ENCODE results near the gene SPIRE1. TPM values are rescaled to one million over a fixed set of nuclear protein-coding genes. Genes with fewer than 3 reads are reported as not detected.

SPIRE1 gene
- total and polyA plus RNA-seq, 4 donors, result 0.29 to 5.7 (median 3.2) TPM

GRCh38 chr18:12640881-12641200 is 17.1 kb downstream of the SPIRE1 start:
- Histone ChIP-seq H3K4me1 (ENCODE audit: control insufficient read depth in 4 of 4, insufficient read depth in 4 of 4, low read length in 3 of 4) (peaks cover 2 to 10% (median 6%) of the 10 kb centered on the region in 4 donors), H3K36me3 (ENCODE audit: control insufficient read depth in 4 of 4, insufficient read depth in 3 of 4, low read depth in 1 of 4, low read length in 3 of 4) (no peaks in the 10 kb centered on the region), H3K9me3 (ENCODE audit: control insufficient read depth in 4 of 4, low read length in 3 of 4) (no peaks in the 10 kb centered on the region), H3K27me3 (ENCODE audit: control insufficient read depth in 4 of 4, insufficient read depth in 4 of 4, low read length in 3 of 4) (no peaks in the 10 kb centered on the region), H3K27ac (ENCODE audit: low read depth in 1 of 2, low read length in 2 of 2) (peak overlapping the region in 1 of 2 donors; percentile 11), H3K4me3 (ENCODE audit: low read depth in 1 of 3, low read length in 3 of 3) (no peak overlapping the region), H3K9ac (ENCODE audit: low read depth in 1 of 2, low read length in 2 of 2) (no peak overlapping the region)
- no peak for DNase-seq (ENCODE audit: low spot score)
- TF ChIP-seq YY1 (IDR thresholded peaks at IDR 0.05), result no peak
- no peak for TF ChIP-seq HNF4G (IDR thresholded peaks at IDR 0.05)
- no peak for TF ChIP-seq MAX (IDR thresholded peaks at IDR 0.05)
- TF ChIP-seq NR2F2 (IDR thresholded peaks at IDR 0.05), result no peak
- no peak for TF ChIP-seq REST (IDR thresholded peaks at IDR 0.05)
- no peak for TF ChIP-seq EGR1 (IDR thresholded peaks at IDR 0.05; ENCODE audit: low read depth in 2 of 2)
- no peak for TF ChIP-seq FOXA2 (IDR thresholded peaks at IDR 0.05)
- no peak for TF ChIP-seq JUND (IDR thresholded peaks at IDR 0.05)
- no peak for TF ChIP-seq RAD21 (IDR thresholded peaks at IDR 0.05)
- 89% methylated on average over 6 of the region's 6 CpGs for WGBS

- Histone ChIP-seq H3K9me3 (ENCODE audit: control insufficient read depth in 4 of 4, low read length in 3 of 4) (no peaks in the 10 kb centered on the region), H3K9ac (ENCODE audit: low read depth in 1 of 2, low read length in 2 of 2) (no peak overlapping the region), H3K4me3 (ENCODE audit: low read depth in 1 of 3, low read length in 3 of 3) (no peak overlapping the region), H3K27me3 (ENCODE audit: control insufficient read depth in 4 of 4, insufficient read depth in 4 of 4, low read length in 3 of 4) (no peaks in the 10 kb centered on the region), H3K27ac (ENCODE audit: low read depth in 1 of 2, low read length in 2 of 2) (peak overlapping the region in 1 of 2 donors; percentile 11), H3K36me3 (ENCODE audit: control insufficient read depth in 4 of 4, insufficient read depth in 3 of 4, low read depth in 1 of 4, low read length in 3 of 4) (no peaks in the 10 kb centered on the region), H3K4me1 (ENCODE audit: control insufficient read depth in 4 of 4, insufficient read depth in 4 of 4, low read length in 3 of 4) (peaks cover 2 to 8% (median 5%) of the 10 kb centered on the region in 4 donors)
- TF ChIP-seq HNF4A (conservative IDR thresholded peaks at IDR 0.05) (peak in 1 of 2 donors; percentile 11), TAF1 (conservative IDR thresholded peaks at IDR 0.05) (no peak), ZBTB33 (IDR thresholded peaks at IDR 0.05) (peak; percentile 24), EGR1 (IDR thresholded peaks at IDR 0.05; ENCODE audit: low read depth in 2 of 2) (no peak), FOXA1 (IDR thresholded peaks at IDR 0.05) (peak; percentile 46), FOXA2 (IDR thresholded peaks at IDR 0.05) (peak; percentile 49)
- DNase-seq (ENCODE audit: low spot score), result no peak
- 61% methylated on average over 5 of the region's 5 CpGs for WGBS
These were observed 17.7 kb downstream of the SPIRE1 start for GRCh38 chr18:12639990-12640880.
